Testis (tissue), 2 donors: ENCODE measurements around the gene TET2.

Experiments
- POLR2A ChIP-seq: fragments of 450-650 bp; IDR thresholded peaks from one replicate; pipeline ENCODE4 v1.6.1; 2017; ENCODE audit warnings: antibody characterized with exemption, mild to moderate bottlenecking, moderate library complexity
- TF ChIP-seq, protein P1 (sequence below), 3 experiments: fragments of 450-650 bp in 2 of 3; fragments of 200-600 bp in 1 of 3; sonication (generic) in 1 of 3; IDR thresholded peaks; one replicate each; pipeline ENCODE4 v1.5.1; 2016 to 2019; ENCODE audit warnings: antibody characterized with exemption in 3 of 3, mild to moderate bottlenecking in 2 of 3, moderate library complexity in 1 of 3

DNA sequence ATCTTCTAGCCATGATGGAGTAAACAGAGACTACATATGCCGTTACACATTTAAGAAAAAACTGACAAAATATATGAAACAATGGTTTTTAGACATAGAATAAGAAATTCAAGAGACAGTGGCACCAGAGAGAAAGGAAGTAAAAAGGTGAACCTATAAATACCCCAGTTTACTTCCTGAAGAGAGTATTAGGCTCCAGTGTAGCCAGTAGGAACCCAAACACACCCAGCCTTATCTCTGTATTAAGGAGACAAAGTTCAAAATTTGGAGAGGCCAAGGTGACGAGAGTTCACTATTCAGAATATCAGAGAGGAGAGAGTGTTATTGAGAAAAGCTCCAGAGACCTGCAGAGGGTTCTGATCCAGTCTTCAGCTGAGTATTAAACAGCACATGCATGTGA lies 119.0 kb downstream of the TET2 start:
- no peak for TF ChIP-seq POLR2A
- TF ChIP-seq, protein P1, sequence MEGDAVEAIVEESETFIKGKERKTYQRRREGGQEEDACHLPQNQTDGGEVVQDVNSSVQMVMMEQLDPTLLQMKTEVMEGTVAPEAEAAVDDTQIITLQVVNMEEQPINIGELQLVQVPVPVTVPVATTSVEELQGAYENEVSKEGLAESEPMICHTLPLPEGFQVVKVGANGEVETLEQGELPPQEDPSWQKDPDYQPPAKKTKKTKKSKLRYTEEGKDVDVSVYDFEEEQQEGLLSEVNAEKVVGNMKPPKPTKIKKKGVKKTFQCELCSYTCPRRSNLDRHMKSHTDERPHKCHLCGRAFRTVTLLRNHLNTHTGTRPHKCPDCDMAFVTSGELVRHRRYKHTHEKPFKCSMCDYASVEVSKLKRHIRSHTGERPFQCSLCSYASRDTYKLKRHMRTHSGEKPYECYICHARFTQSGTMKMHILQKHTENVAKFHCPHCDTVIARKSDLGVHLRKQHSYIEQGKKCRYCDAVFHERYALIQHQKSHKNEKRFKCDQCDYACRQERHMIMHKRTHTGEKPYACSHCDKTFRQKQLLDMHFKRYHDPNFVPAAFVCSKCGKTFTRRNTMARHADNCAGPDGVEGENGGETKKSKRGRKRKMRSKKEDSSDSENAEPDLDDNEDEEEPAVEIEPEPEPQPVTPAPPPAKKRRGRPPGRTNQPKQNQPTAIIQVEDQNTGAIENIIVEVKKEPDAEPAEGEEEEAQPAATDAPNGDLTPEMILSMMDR (IDR thresholded peaks at IDR 0.05): no peak
